Cardiac muscle cell (in vitro differentiated cells and primary cell): ENCODE results near the gene GRIA4. TPM values are rescaled to one million over a fixed set of nuclear protein-coding genes. Genes with fewer than 3 reads are reported as not detected.

Experiments used
- DNase-seq, 2 donors: peaks; one replicate each; pipeline versions ENCODE4 v3.0.0 to v3.0.0-alpha.2; 2010 to 2017; ENCODE audit warnings: low read depth in 1 of 2, low spot score in 1 of 2
- H3K27ac ChIP-seq: fragments of 200-600 bp; sonication (generic); 2 replicates; pipeline ENCODE4 v1.5.1; 2016
- H3K27me3 ChIP-seq: fragments of 200-600 bp; sonication (generic); 2 replicates; pipeline ENCODE4 v1.6.0; 2016; ENCODE audit warnings: control low read depth
- H3K36me3 ChIP-seq: fragments of 200-600 bp; sonication (generic); 2 replicates; pipeline ENCODE4 v1.5.1; 2016; ENCODE audit warnings: control low read depth
- H3K4me1 ChIP-seq: fragments of 200-600 bp; sonication (generic); 2 replicates; pipeline ENCODE4 v1.8.1; 2017; ENCODE audit warnings: low read depth, mild to moderate bottlenecking, mixed run types
- H3K4me3 ChIP-seq: fragments of 200-600 bp; sonication (generic); 2 replicates; pipeline ENCODE4 v1.5.1; 2016; ENCODE audit warnings: mild to moderate bottlenecking
- H3K9me3 ChIP-seq: fragments of 200-600 bp; sonication (generic); 2 replicates; pipeline ENCODE4 v1.5.1; 2017; ENCODE audit warnings: low read depth, mild to moderate bottlenecking, control low read depth
- polyA plus RNA-seq: library from polyadenylated mRNA; unstranded; fragments of >200 nt; fragmentation: Nextera tagmentation; extraction: Ambion mirVana; gene quantifications from 2 replicates; pipeline ENCODE4 v1.2.1, GENCODE V29; 2016
- total RNA-seq: library from RNA; depleted of rRNA; stranded (reverse); fragments of >200 nt; gene quantifications from 2 replicates; pipeline ENCODE4 v1.2.3, GENCODE V29; 2016
- TF ChIP-seq, protein P1 (sequence below): IDR thresholded peaks from 2 replicates; pipeline ENCODE4 v1.5.1; 2012; ENCODE audit warnings: low read depth, mild to moderate bottlenecking, low read length

Gene GRIA4
- total and polyA plus RNA-seq, 2 experiments from 2014 or later = 20.8 to 36.6 TPM

DNA sequence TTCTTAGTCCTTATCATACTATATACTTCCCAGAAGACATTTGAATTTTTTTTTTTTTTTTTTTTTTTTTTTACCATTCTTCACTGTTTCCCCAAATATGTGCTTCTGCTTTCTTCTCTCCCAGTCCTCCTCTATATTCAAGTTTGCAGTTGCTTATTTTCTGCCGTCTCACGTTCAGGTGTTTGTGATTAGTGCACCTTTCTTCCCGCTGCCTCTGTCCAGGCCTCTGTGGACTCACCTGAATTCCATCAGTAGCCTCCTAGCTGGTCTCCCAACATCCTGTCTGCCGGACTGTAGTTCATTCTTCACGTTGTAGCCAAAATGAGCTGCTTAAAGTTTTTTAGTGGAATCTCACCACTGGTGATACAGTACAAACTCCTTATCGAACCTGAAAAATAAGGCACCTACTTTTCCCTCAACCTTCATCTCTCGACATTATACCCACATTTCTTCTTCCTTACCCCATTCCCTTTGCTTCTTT, 413.0 kb downstream of the GRIA4 start:
- no peaks in the 10 kb centered on the region for H3K36me3 ChIP-seq
- TF ChIP-seq, protein P1, sequence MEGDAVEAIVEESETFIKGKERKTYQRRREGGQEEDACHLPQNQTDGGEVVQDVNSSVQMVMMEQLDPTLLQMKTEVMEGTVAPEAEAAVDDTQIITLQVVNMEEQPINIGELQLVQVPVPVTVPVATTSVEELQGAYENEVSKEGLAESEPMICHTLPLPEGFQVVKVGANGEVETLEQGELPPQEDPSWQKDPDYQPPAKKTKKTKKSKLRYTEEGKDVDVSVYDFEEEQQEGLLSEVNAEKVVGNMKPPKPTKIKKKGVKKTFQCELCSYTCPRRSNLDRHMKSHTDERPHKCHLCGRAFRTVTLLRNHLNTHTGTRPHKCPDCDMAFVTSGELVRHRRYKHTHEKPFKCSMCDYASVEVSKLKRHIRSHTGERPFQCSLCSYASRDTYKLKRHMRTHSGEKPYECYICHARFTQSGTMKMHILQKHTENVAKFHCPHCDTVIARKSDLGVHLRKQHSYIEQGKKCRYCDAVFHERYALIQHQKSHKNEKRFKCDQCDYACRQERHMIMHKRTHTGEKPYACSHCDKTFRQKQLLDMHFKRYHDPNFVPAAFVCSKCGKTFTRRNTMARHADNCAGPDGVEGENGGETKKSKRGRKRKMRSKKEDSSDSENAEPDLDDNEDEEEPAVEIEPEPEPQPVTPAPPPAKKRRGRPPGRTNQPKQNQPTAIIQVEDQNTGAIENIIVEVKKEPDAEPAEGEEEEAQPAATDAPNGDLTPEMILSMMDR = no peak
- H3K4me3 ChIP-seq = peak overlapping the region; percentile 29
- DNase-seq = no peak
- H3K27ac ChIP-seq = peak overlapping the region; percentile 76
- H3K4me1 ChIP-seq = peaks cover 15% of the 10 kb centered on the region
- H3K27me3 ChIP-seq = no peaks in the 10 kb centered on the region
- no peaks in the 10 kb centered on the region for H3K9me3 ChIP-seq

DNA sequence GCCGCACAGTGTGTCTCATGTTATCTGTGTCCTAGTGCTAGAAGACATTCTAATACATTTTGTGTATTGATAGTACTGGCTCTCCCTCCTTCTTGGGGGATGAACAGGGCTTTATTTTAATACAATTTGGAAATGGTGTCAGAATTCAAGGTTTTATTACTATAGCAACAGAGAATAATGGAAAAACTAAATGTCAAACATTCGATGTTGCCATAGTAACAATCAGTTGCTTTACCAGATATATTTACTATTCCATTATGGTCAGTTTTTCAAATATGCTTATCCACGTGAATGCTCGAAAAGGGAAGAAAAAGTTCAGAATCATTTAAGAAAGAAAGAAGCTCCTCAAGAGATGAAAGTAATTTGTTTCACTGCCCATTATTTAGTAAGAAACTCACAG, 420.7 kb downstream of the GRIA4 start:
- H3K4me3 ChIP-seq = no peak overlapping the region
- DNase-seq = no peak
- no peaks in the 10 kb centered on the region for H3K9me3 ChIP-seq
- H3K36me3 ChIP-seq = no peaks in the 10 kb centered on the region
- H3K4me1 ChIP-seq = no peaks in the 10 kb centered on the region
- no peaks in the 10 kb centered on the region for H3K27me3 ChIP-seq
- H3K27ac ChIP-seq = no peak overlapping the region
- TF ChIP-seq, protein P1 = no peak

DNA sequence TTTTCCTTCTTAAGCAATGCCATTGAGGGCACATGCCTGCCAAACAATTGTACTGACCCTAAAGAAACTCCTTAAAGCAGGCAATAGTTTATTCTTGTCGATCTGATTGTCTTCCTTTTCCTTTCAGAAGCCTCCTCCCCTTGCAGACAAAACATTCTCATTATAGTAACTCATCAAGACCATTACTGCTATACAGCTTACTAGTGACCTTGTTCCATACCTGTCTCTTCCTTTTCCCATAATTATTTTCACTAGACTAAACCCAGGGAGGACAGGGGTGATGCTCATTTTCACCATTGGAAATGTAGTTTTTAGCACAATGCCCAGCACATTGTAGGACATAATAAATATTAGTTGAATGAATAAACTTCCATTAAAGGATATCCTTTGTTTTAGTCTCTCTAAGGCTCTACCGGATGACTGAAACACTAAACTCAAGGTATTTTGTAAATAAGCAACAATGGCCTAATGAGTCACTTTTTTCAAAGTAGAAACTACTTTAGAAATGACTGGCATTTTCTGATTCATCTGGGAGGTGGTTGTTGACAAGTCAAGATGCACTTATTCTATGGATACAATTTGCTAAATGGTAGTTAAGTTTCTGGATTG, 421.4 kb downstream of the GRIA4 start:
- TF ChIP-seq, protein P1 = no peak
- no peak overlapping the region for H3K4me3 ChIP-seq
- DNase-seq = no peak
- H3K4me1 ChIP-seq = no peaks in the 10 kb centered on the region
- no peaks in the 10 kb centered on the region for H3K27me3 ChIP-seq
- H3K9me3 ChIP-seq = no peaks in the 10 kb centered on the region
- H3K36me3 ChIP-seq = no peaks in the 10 kb centered on the region
- H3K27ac ChIP-seq = no peak overlapping the region
